ENCODE data around the gene PLA2G2F. TPM values are rescaled to one million over a fixed set of nuclear protein-coding genes. Genes with fewer than 3 reads are reported as not detected.

Gene PLA2G2F
- total RNA-seq, 2 experiments from 2014 or later = not detected

DNA sequence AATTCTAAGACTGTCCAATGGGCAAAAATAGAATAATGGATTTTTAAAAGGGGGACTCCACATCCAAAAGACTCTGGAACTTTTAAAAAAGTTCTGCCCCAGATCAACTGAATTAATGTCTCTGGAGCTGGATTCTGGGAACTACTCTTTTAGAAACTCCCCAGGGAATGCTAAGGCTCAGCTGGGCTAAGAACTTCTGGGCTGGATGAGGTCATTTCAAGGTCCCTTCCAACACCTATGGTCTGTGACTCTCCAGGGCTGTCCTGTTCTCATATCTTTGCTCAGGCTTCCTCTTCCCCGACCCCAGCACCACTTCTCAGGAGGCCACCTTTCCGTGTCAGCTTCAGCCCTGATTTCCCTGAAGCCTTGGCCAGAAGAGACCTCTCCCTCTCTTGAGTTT is 60.7 kb downstream of the PLA2G2F start:
- intact Hi-C loops (cut with micrococcal nuclease) = no loop called here
- Mint-ChIP-seq H3K27ac (no peak overlapping the region), H3K4me3 (no peak overlapping the region), H3K27me3 (peaks cover 23% of the 10 kb centered on the region), H3K4me1 (ENCODE audit: low read depth) (peaks cover 2% of the 10 kb centered on the region), H3K9me3 (no peaks in the 10 kb centered on the region), H3K36me3 (no peaks in the 10 kb centered on the region)
- ChIA-PET POLR2A (no interaction called here), CTCF (interaction anchor here (1.5 kb wide), 1 partner anchor 13 kb away, joined by 6 read pairs; no protein-coding TSS in a partner anchor)
- no peak for DNase-seq

Other genes with a start within 250 kb of the PLA2G2F start
- not detected for gene PLA2G2E, start 215.7 kb upstream of the PLA2G2F start, total RNA-seq
- gene PLA2G2A, start 159.7 kb upstream of the PLA2G2F start, total RNA-seq = not detected
- not detected for gene PLA2G5, start 69.1 kb upstream of the PLA2G2F start, total RNA-seq
- gene PLA2G2D, start 19.8 kb upstream of the PLA2G2F start, total RNA-seq = under 1 TPM in 1 of 2 experiments, not detected in 1; 0.07 TPM
- gene UBXN10, start 46.8 kb downstream of the PLA2G2F start, total RNA-seq = under 1 TPM; 0.53 to 0.55 TPM
- gene PLA2G2C, start 47.2 kb downstream of the PLA2G2F start, total RNA-seq = under 1 TPM; 0.43 to 0.44 TPM
- not detected for gene VWA5B1, start 151.6 kb downstream of the PLA2G2F start, total RNA-seq